Glomerular endothelial cell (primary cell): ENCODE results near the gene BPTF. TPM values are rescaled to one million over a fixed set of nuclear protein-coding genes. Genes with fewer than 3 reads are reported as not detected.
"Not testable (repeated sequence)": the region's sequence is repeated elsewhere in the genome, so short reads cannot be mapped to it uniquely, and the experiment has no call there.

ENCODE experiments used
- DNase-seq: peaks from one replicate; pipeline ENCODE4 v3.0.0-alpha.2; 2011; ENCODE audit warnings: low read depth, low spot score; ENCODE audit errors: extremely low read depth
- total RNA-seq: library from RNA; depleted of rRNA; stranded (reverse); fragments of >200 nt; gene quantifications from 2 replicates; pipeline ENCODE4 v1.2.3, GENCODE V29; 2015

The BPTF gene
- total RNA-seq, 1 donor from 2014 or later = 63.8 TPM

- DNase-seq = no peak
These were observed 42.3 kb downstream of the BPTF start for GRCh38 chr17:67867591-67867990.

GRCh38 chr17:67868176-67868575, 42.9 kb downstream of the BPTF start:
- no peak for DNase-seq

GRCh38 chr17:67879662-67880061, 54.4 kb downstream of the BPTF start:
- DNase-seq = no peak

DNA sequence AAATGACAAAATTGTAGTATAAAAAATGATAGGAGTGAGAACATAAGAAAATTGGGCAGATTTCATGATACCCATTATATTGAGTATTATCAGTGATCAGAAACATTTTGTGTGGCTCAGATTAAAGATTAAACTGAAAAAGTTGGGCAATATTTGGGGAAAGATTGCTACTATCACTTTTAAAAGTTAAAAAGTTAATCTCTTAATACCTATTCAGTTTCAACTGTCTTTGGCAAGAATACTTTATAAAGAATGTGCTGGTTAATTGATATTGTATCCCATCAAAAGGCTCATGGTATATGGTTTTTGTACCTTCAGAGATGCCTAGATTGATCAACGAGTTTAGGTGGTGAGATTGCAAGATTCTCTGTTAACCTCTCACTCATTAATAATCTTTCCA, 55.8 kb downstream of the BPTF start:
- DNase-seq = no peak

GRCh38 chr17:67884741-67885140, 59.4 kb downstream of the BPTF start:
- DNase-seq = no peak

- DNase-seq = no peak
These were observed 66.3 kb downstream of the BPTF start for GRCh38 chr17:67891481-67892119.

DNA sequence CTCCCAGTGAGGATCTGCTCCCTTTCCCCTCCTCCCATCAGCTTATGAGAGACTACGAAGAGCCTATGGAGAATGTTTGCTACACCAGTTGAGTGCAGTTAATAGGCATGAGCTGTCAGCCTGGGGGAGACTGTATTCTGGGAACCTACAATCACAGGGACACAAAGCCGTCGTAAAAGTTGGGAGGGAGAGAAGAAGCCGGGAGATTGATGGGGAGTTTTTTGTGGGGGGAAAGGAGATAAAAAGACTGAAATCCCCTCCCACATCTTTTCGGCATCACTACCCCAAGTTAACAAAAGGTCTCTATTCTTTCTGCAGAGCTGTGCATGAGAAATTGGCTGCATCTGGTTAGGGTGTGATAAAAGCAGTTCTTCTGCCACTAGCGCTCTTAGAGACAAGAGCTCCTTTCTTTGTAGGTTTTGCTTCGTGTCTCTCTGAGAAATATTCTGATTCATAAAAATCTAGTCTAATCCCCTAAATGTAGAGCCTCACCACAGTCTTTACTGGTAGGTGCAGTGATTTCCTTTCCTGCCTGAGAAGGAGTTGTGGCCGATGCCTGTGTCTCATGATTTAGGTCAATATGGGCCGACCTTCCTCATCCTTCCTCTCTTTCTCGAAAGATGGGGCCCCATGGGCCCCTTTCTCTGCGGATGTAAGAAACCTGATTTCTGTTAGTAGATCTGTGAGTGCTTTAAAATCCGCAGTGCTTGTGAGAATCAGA, 77.4 kb downstream of the BPTF start:
- no peak for DNase-seq

GRCh38 chr17:67905298-67905697, 80.0 kb downstream of the BPTF start:
- not testable (repeated sequence) for DNase-seq

DNA sequence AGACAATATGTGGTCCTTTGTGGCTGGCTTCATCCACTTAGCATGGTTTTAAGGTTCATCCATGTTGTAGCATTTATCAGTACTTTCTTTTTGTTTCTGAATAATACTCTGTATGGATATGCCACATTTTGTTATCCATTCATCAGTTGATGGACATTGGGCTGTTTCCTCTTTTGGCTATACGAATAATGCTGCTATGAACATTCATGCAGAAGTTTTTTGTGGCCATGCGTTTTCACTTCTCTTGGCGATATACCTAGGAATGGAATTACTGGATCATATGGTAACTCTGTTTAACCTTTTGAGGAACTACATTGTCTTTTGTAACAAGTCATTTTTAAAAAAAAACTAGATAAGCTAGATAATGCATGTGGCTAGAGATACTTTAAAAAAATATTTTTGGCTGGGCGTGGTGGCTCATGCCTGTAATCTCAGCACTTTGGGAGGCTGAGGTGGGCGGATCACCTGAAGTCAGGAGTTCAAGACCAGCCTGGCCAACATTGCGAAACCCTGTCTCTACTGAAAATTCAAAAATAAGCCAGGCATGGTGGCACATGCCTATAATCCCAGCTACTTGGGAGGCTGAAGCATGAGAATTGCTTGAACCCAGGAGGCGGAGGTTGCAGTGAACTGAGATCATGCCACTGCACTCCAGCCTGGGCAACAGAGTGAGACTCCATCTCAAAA, 85.0 kb downstream of the BPTF start:
- DNase-seq = not testable (repeated sequence)

- DNase-seq = no peak
These were observed 85.9 kb downstream of the BPTF start for GRCh38 chr17:67911059-67911782.

- DNase-seq = no peak
These were observed 86.8 kb downstream of the BPTF start for GRCh38 chr17:67912088-67912487.

DNA sequence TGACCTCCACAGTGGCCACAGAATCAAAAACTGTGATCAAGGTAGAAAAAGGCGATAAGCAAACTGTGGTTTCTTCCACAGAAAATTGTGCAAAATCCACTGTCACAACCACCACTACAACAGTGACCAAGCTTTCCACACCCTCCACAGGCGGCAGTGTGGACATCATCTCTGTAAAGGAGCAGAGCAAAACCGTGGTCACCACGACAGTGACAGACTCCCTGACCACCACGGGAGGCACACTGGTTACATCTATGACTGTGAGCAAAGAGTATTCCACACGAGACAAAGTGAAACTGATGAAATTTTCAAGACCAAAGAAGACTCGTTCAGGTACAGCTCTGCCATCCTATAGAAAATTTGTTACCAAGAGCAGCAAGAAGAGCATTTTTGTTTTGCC, 87.4 kb downstream of the BPTF start:
- DNase-seq = no peak

DNA sequence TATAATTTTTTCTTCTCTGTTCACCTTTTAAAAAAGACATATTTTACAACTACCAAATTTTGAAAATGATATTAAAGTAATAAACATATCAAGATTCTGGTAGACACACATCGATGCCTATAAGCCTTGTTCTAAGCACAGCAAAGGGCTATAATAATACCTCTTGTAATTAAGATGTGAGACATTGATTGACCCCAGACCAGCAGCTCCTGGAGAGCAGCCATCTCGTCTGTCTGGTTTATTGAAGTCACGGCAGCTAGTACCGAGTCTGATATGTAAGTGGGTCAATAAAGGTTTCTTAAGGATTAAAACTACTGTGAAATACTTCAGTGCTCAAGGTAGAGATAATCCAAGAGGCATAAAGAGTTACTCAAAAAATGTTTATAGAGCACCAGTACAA, 94.9 kb downstream of the BPTF start:
- DNase-seq = no peak

GRCh38 chr17:67922503-67922902, 97.2 kb downstream of the BPTF start:
- no peak for DNase-seq

DNA sequence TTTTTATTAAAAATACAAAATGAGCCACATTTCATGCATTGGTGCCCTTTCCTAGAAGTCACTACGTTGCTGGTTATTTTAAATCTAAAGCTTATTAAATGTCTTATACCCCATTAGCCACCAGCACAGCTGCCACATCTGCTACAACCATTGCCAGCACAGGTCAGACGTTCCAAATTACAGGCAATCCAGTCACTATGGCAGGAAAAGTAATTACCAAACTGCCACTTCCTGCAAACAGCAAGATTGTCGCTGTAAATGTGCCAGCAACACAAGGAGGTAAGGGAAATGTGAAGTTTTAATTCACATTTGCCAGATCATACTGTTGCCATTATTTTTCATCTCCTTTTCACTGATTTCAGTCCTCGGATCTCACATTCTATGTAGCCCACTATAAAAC, 103.5 kb downstream of the BPTF start:
- DNase-seq = not testable (repeated sequence)

DNA sequence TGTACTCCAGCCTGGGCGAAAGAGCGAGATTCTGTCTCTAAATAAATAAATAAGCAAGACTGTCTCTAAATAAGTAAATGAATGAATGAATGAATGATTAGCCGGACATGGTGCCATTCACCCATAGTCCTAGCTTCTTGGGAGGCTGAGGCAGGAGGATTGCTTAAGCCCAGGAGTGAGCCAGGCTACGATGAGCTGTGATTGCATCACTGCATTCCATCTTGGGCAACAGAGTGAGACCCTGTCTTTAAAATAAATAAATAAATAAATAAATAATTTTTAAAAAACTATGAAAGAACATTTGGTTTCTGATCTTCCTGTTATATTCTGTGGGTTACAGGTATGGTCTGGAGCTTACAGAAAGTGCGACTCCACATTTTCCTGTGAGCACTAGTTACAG, 105.9 kb downstream of the BPTF start:
- DNase-seq = no peak

DNA sequence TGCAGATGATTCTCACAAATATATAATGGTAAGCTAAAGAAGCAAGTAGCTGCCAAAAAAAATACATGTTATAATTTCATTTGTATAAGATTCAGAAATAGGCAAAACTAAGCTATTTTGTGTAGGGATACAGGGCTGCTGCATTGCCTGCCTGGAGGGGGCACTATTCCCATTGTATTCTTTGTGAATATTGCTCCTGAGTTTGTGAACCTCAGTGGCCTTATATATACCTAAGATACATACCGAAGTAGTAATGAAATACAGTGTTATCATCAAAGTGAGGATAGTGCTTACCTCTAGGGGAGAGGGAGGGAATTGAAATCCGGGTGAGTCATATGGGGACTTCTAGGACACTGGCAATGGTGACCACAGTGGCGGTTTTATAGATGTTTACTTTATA, 117.5 kb downstream of the BPTF start:
- DNase-seq = no peak

GRCh38 chr17:67944035-67944434, 118.7 kb downstream of the BPTF start:
- no peak for DNase-seq

GRCh38 chr17:67946513-67946912, 121.2 kb downstream of the BPTF start:
- no peak for DNase-seq

DNA sequence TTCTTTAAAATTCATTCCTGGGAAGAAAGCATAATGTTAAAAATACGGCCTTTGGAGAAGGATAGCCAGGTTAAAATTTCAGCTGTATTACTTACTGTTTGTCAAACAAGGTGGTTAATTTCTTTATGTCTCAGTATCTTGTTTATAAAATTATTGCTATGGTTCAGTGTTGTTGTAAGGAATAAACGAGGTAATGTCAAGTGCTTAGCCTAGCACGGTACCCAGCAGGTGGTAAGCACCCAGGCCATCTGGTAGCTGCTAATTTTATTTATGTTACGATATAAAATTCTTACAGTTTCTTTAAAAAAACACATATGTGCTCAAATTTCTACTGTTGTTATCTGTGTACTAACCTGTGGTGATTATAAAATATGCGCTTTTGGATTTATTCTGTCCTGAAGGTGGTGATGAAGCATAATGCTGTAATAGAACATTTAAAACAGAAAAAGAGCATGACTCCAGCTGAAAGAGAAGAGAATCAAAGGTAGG, 122.1 kb downstream of the BPTF start:
- DNase-seq = no peak

DNA sequence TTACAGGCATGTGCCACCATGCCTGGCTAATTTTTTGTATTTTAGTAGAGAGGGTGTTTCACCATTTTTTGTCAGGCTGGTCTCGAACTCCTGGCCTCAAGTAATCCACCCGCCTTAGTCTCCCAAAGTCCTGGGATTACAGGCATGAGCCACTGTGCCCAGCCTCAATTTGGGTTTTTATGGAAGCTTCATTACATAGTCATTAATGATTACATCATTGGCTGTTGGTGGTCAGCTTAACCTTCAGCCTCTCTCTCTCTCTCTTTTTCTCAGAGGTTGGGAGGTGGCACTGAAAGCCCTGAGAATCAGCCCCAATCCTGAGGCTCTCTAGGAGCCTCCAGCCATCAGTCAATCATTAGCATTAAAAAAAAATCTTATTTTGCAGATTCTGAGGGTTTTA, 125.6 kb downstream of the BPTF start:
- no peak for DNase-seq
